Panc1 (cell line): Measurements from ENCODE around the gene HADHB.

Experiments used
- POLR2AphosphoS5 ChIP-seq: IDR thresholded peaks from 2 replicates; pipeline ENCODE4 v1.6.1; 2012; ENCODE audit warnings: mild to moderate bottlenecking, low read depth, low read length, moderate library complexity
- TF ChIP-seq, protein P1 (sequence below): fragments of 450-650 bp; IDR thresholded peaks from 2 replicates; pipeline ENCODE4 v1.5.1; 2017; ENCODE audit warnings: mild to moderate bottlenecking

DNA sequence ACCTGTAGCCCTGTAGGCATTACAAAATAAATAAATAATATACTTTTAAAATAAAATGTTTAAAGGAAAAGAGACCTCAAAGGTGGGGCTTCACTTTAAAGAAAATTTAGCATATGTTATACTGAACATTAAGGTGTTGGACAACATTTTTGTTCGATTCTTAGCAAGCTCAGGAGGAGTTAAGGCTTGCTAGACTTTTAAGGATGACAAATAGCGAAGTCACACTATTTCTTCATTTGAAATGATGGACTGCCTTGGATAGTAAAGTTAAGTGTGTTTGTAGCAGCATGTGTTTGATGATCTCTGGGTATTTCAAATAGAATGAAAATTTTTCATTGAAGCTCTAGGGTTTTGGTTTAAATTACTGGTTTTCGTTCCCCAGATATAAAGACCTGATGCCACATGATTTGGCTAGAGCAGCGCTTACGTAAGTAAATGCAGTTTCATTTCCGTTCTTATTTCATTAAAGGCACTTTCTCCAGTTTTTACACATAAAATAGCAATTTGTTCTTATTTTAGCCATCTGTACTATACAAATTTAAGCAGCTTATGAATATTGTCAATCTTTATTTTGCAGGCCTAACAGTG is 24.9 kb downstream of the HADHB start:
- TF ChIP-seq, protein P1, sequence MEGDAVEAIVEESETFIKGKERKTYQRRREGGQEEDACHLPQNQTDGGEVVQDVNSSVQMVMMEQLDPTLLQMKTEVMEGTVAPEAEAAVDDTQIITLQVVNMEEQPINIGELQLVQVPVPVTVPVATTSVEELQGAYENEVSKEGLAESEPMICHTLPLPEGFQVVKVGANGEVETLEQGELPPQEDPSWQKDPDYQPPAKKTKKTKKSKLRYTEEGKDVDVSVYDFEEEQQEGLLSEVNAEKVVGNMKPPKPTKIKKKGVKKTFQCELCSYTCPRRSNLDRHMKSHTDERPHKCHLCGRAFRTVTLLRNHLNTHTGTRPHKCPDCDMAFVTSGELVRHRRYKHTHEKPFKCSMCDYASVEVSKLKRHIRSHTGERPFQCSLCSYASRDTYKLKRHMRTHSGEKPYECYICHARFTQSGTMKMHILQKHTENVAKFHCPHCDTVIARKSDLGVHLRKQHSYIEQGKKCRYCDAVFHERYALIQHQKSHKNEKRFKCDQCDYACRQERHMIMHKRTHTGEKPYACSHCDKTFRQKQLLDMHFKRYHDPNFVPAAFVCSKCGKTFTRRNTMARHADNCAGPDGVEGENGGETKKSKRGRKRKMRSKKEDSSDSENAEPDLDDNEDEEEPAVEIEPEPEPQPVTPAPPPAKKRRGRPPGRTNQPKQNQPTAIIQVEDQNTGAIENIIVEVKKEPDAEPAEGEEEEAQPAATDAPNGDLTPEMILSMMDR = no peak
- TF ChIP-seq POLR2AphosphoS5 = no peak
